Activated CD4-positive, alpha-beta T cell treated with anti-CD3 and anti-CD28 coated beads for 1 hour (primary cell): Measurements from ENCODE around the gene ATP6V0D1.
A peak's percentile ranks its signal among the peaks of the same experiment; 100 is the strongest.

ENCODE experiments used
- DNase-seq: peaks from one replicate; pipeline ENCODE4 v3.0.0-alpha.2; 2020

The ATP6V0D1 gene

DNA sequence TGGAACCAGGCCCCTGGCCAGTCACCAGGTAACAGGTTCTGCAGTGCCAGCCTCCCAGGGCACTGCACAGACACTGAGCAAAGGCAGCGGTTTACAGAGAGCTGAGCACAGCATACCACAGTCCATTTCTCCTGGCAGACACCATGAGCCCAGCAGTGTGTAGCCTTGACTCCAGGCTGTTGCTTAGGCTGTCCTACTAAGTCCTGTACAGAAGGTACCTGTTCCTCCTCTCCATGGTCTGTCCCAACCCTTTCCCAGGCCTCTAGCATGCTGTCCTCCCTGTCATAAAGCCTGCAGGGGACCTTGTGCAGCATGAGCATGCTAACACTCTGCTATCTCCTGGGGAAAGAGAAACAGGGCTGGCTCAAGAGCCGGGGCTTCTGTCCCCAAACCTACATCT is 20.0 kb downstream of the ATP6V0D1 start:
- DNase-seq, result no peak

DNA sequence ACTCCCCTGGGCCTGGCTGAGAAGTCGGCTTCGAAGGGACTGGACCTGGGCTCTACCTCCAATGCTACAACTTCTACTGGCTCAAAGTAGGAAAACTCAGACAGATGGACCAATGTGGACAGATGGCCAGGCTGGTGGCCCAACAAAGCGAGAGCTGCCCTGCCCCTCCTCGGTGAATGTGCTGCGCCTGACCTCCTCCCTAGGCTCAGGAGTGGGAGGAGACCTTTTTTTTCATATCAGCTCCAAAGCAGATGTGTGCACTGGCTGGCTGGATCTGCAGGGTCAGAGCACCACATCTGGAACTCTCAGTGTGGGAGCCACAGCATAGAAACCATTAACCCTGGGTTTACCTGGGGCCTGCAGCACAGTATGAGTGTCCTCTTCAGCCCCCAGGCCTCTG is 20.8 kb downstream of the ATP6V0D1 start:
- no peak for DNase-seq

DNA sequence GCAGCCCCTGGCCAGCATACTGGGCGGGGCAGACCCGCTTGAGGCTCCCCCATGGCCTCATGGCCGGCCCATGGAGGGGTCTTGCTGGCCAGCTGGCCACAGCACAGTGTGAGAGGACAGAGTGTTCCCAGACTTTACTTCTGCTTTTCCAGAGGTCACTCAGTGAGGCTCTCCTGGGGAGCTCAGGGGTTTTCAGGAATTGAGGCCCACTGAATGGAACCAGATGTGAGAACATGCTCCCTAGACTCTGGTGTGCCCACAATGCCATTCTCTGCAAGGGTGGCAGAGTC is 21.2 kb downstream of the ATP6V0D1 start:
- no peak for DNase-seq

DNA sequence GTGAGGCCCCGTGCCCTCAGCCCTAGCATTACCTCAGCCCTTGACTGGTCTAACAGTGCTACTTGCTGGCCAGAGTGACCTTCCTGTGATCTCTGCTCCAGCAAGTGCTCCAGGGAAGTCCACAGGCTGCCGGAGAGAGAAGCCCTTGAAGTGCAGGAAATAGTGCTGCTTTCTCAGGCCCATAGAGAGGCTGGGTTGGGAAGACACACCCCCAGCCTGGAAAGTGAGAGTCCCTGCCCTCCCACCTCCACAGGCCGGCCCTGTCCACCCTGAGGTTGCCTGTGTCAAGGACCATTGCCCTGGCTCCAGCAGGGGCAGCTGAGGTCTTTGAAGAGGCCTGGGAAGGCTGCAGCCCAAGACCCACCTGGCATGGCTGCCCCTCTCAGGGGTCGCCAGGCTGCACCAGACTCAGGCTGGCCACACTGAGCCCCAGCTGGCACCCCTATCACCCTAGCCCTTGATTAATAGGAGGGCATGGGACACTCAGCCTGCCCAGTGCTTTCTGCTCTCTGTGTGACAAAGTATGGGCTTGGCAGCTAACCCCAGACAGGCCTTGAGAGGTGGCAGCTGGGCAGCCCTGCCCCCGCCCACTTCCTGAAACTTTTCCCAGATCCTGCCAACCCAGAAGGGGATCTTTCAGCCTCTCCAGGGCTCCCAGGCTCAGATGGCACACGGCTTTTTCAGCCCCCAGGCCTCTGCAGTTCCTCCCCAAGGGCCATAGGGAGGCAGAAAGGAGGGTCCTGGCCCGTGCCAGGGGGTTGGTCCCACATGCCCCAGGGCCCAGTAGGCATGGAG is 21.7 kb downstream of the ATP6V0D1 start:
- no peak for DNase-seq

DNA sequence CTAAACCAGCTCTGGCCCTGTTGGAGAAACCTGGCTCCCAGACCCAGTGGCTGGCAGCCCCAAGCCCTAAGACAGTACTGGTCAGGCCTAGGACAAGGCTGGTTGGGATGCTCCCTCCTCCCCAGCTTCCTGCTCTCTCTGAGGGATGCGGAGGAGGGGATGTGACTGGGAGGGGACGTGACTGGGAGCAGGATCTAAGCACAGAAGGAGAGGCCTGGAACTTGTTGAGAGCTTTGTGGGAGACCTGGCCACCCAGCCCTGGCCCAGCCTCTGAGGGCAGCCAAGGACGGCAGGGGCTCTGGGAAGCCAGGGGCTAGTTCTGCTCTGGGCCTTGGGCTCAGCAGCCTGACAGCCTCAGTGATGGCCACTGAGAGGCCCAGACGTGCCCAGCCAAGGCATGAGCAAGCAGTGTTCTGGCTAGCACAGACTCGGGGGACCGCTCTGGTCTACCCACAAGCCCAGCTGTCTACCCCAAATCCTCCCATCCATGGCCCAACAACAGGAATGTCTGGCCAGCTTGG is 22.8 kb downstream of the ATP6V0D1 start:
- no peak for DNase-seq

DNA sequence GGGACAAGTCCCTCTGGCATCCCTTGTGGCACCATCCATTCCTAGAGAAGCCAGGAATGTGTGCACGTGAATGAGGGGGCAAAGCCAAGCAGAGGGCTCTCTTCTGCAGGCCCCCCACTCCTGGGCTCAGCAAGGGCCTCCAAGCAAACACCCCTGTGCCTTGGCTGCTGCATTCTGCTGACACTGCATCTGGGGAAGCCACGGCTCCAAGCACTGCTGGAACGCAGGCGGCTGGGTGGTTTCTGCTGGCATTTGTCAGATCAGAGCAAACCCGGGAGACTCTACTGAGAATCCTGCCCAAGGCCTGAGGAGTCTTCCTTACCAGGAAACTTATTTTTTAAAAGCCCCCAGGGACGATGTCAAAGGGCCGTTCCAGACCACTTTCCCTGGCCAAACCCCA is 23.3 kb downstream of the ATP6V0D1 start:
- DNase-seq, result no peak

DNA sequence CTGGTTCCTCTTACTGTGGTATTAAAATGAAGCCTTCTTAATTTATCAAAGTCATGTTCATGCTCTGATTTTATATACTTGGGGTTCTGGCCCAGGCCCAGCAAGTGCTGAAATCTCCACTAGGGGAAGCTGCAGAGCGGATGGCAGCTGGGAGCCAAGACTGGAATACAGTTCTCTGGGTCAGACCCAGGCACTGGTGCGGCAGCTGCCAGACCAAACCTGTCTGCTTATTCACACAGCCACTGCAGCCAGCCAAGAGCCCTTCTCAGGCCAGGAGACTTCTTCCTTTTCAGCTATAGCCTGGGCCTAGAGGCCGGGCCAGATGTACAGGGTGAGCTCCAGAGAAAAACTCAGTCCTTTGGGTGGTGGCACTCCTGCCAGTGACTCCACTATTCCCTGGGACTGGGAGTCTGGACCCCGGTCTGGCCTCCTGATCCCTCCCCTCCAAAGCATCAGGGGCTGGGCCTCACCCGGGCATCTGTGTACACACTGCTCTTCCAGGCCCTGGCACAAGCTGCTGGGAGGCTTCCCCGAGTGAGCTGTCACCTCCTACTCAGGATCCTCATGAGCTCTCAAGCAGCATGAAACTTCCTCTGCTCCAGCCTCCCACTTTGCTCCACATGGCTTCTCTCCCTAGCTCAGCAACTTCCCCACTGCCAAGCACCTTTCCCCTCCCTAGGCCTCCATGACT is 24.4 kb downstream of the ATP6V0D1 start:
- no peak for DNase-seq

DNA sequence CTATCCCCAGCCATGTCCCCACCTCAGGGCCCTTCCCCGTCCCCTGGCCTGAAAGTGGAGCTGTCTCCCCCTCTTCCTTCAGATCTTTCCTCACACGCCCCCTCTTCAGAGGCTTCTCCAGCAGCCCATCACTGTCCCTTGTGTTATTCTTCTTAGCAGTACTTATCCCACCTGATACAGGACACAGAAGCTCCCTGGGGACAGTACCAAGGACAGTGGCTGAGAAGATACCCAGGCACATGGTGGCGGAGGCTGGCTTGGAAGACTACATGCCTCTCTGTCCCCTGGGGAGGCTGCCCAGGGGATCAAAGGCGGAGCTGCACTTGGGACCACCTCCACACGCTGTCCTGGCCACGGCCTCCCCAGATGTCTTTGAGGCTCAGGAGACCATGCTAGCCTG is 26.1 kb downstream of the ATP6V0D1 start:
- no peak for DNase-seq

DNA sequence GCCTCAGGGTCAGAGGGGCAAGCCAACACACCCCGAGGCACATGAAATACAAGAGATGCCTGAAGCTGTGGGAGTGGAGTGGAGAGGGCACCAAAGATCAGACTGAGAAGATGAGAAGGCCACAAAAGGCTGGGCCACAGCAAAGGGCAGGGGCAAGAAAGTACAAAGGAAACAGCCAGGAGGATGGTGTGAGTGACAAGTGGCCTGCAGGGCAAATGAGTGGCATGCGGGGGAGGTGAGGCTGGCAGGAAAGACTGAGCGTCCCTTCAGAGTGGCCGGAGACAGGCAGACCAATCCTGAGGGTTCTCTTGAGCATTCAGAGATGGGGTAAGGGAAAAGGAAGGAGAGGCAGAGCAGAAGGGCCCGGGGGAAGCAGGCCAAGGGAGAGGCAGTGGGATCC is 26.9 kb downstream of the ATP6V0D1 start:
- no peak for DNase-seq

DNA sequence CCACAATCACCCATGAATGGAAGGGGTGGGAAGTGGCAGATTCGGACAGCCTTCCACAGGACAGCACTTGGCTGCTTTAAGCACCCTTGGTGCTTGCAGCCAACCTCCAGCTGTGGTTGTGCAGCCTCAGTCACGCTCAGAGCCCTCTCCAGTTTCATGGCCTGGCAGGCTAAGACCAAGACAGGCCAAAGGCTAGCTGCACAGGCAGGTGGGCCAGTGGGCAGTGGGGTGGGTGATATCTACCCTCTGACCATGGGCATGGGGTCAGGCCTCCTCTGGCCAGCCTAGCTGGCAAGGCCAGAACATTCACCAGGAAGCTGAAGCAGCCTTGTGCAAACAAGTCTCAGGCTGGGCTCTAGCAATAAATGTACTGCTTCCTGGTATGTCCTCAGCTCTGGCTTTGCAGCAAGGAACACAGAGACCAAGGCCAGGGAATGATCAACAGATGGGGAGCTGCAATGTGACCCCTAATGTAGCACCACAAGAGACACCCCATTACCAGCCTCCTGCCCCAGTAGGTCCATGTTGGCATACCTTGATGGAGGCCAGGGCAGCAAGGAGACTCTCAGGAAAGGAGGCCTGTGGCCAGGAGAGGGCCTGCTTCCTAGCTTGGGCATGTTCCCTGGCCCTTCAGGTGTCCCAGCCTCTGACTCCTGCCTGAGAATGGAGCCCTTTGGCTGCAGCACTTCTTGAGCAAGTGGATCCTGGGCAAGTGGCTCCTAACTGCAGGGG is 29.1 kb downstream of the ATP6V0D1 start:
- DNase-seq, result no peak

DNA sequence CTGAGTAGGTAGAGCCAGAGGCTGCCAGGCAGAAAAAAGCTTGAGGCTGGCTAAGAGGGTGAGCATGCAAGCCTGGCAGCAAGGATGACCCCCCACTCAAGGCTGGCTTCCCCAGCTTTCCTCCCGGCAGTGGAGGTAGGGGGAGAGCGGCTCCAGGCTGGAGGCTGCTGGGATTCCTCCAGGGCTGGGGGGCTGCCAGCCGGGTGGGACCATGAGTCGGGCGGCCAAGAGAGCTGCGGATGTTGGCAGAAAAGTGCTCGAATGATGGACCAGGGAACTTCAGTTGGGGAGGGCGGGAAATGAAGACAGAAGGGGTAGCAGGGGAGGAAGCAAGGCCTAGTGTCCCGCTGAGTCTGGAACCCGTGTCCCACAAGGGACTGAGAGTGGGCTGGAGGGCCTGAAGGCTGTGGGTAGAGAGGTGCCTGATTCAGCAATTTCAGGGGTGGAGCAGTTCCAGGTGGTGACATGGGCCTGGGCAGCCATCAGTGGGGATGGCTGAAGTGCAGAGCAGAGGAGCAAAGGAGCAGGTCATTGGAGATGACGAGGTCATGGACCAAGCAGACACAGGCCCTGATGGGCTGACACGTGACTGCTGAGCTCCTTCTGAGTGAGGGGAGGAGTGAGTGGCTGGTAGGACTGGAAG is 29.8 kb downstream of the ATP6V0D1 start:
- DNase-seq, result no peak

DNA sequence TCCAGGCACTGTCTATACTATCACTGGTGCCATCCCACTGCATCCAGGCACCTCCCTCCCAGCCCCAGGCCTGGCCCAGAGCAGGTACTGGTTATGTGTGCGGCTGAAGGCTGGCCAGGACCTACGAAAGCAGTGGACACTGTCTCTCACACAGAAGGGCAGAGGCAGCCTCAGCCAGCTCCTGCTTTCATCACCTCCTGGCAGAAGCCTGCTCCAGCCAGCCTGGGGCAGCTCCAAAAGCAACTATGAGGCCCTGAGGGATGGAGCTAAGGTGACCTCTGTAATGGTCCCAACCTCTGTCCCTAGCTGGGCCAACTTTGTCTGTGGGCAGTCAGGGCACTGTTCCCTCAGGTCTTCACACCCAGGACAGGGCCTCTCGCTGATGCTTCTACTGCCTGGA is 31.2 kb downstream of the ATP6V0D1 start:
- no peak for DNase-seq

DNA sequence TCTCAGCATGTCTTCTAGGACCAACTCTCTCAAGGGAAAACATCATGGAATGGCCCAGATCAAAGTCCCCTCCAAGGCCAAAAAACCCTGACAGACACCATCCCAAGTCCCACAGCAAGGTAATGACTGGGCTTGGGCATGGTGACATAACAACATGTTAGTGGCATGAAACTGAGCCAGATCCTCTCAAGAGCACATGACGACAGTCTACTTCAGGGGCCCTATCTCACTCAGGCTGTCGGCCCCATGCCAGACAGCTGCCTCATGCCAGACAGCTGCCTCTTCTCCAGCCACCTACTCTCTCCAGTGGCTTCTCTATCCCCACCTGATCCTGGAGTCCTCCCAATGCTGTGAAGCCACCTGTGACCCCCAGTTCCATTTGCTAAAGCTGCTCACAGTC is 31.6 kb downstream of the ATP6V0D1 start:
- DNase-seq, result no peak

DNA sequence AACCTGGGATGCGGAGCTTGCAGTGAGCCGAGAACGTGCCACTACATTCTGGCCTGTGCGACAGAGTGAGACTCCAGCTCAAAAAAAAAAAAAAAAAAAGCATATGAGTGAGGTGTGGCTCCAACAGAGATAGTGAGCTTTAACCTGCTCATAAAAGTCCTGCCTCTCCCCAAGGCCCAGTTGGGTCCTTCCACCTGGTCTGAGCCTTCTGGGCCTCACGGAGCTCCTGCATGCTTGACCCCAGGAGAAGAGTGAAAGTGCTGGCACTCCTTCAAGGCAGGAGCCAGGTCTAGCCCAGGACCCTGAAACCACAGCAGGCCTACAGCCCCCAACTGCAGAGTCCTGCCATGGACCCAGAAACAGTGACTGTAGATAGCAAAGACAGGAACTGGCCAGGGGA is 32.4 kb downstream of the ATP6V0D1 start:
- DNase-seq, result no peak

DNA sequence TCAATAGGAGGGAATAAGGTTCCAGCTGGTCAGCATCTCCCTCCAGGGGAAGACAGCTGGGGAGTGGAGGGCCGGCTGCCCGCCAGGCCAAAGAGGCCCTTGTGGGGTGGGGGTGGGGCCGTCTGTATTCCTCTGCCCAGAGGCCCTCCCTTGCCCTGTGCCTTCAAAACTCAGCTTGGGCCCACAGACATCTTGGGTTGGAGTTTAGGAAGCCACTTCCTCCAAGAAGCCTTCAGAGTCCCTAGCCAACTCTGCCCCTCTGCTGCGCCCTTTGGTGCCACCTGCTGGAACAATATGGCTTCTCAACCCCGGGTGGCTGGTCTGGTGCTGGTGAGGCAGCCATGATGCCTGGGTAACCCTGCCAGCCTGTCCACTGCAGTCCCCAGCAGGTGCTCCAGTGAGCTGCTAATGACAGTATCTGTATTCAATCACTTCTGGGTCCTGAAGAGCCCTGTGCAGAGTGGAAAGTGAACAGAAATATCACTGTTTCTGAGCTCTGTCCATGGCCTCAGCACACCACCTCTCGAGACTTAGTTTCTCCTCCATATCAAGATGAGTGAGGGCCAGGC is 33.4 kb downstream of the ATP6V0D1 start:
- DNase-seq, result peak; percentile 22

DNA sequence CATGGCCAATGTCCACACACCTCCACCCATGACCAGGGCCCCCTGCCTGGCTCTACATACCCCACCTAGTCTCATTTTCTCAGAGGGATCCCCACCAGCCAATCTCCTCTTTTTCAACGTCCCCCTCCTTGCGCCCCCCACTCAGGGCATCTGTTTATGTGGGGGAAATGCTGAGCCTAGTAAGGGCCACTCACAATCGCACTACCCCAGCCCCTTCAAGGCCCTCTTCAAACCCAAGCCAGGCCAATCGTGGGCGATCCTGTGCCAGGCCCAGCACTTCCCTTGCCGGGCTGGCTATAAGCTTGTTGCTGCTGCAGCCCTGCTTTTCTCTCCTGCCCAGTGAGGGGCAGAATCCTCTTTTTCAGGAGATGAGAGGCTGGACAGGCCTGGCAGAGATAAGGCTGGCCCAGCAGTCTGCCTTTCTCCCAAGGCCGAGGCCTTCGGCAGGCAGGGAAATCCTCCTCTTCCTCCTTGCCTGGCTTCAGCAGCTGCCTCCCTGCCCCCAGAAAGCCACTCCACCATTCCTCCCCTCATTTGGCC is 33.9 kb downstream of the ATP6V0D1 start:
- DNase-seq, result no peak

DNA sequence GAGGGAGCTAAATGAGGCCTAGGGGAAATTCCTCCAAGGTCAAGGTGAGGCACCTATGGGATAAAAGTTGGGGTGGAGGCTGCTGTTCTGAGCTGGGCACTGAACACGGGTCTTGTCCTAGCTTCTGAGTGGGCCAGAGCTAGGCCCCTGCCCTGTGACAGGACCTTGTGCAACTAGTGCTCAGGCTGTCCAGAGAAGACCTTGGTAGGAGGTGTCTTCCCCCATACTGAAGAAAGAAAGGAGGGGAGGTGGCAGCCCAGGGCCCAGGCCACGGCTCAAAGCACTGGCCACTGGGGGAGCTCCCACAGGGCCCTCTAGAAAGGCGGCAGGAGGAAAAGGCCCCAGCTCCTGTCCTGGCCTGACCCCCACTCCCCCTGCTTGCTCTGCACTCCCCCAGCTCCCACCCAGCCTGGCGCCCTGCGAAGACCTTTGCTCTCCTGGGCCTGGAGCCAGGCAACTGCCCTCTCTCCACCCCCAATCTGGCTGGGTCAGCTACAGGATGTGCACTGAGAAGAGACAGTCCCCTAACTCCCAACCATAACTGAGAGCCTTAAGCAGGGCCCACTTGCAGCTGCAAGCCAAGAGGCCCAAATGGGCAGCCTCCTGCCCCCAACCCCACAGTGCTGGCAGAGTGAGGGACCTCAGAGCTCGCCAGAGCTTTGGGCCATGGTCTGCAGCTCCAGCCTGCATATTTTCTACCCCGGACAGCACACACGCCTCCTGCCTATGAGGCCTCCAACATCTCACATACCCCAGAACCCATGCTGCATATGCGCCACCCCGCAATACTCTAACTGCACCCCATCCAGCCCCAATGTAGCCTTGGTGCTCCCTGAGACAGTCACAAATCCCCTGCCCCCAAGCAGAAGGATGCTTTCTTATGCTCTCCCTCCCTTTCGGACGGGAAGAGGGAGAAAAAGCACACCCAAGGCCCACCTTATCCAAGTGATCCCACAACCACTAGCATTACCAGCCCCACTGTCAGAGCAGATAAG is 34.7 kb downstream of the ATP6V0D1 start:
- no peak for DNase-seq

DNA sequence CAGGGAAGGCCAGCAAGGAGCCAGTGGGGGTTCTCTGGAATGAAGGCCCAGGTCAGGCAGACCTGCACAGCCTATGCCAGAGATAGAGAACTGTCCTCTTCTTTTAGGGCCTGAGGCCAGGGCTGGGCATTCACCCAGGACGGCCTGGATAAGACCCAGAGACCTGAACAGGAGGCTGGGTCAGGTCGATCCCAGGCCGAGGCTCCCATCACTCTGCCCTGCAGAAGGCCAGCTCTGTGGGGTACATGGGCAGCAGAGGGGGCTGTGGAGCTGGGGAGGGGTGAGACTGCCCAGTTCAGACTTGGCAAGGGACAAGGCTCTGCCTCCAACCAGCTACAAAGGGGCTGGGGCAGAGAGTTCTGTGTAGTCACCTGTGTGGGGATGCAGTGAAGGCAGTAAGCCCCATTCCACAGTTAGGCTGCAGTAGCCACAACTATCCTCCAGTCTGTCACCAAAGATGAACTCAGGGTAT is 35.5 kb downstream of the ATP6V0D1 start:
- DNase-seq, result no peak

DNA sequence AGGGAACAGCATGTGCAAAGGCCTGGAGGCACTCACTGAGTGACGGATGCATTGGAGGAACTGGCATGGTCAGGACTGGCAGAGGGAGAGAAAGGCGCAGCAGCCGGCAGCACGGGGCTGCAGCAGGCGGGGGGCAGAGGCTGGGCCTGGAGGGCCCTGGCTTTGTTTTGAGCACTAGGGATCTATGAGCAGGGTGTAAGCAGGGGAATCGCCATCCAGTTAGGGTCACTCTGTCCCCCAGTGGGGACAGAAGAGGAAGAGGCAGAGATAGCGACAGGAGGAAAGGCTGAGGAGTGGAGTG is 35.9 kb downstream of the ATP6V0D1 start:
- DNase-seq, result no peak

DNA sequence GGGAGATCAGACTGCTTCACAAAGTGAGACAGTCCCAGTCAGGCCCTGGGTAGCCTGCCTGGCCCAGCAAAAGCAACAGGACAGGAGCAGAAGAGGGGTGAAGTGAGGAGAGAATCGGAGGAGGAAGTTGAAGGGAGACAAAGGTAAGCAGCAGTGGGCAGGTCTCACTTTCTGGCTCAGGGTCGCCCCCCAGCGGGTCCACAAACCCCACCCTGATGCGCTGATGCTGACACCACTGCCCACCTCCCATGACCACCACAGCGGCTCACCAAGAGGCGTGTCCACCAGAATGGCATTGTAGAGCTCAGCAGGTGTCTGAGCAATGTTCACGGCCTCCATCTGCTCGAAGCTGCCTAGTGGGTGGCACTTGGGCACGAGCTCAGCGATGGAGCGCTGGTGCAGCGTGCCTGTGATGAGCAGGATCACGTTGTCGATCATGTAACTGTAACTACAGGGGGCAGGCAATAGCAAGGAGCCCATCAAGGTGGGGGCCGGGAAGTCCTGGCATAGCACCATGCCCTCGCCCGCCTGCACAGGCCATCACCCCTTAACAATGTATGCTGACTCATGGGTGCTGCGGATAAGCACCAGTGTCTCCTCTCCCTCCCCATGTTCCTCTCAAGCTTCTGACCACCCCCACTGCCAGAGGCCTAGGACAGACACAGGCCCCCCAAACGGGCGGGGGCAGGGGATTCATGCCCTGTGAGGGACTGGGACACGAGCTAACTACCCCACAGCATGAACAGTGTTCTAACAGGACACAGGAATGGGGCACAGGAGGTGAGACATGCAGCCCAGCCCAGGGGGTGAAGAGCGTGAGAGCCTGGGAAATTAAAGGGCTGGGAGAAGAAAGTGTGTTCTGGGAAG is 36.5 kb downstream of the ATP6V0D1 start:
- no peak for DNase-seq

DNA sequence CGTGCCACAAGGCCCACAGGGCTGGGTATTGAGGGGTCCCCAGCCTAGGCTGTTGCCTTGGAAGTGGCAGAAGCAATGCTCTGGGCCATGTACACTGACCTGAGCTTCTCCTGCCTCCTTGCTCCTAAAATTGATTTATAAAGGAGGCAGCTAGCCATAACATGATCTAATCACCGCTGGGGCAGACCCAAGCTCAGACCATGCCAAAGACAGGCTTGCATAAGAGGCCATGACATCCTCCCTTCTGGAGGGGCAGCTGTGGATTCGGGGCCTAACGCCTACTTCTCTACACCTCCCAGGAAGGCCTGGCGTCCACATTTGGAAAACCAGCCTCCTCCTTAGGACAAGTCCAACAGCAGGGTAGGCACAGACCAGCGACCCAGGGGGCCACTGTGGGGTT is 37.7 kb downstream of the ATP6V0D1 start:
- DNase-seq, result no peak
